A549 (cell line): ENCODE measurements around the gene CTBP1. TPM values are rescaled to one million over a fixed set of nuclear protein-coding genes. Genes with fewer than 3 reads are reported as not detected.

ENCODE experiments used
- ATAC-seq, 2 experiments: fragments of 200-7000 bp in 1 of 2; fragments of >200 bp in 1 of 2; cut with Nextera tagmentation in 1 of 2; cut with Tn5 transposase in 1 of 2; 3 replicates each; pipeline versions ENCODE4 v1.8.0 to v1.9.1; 2018 to 2020; ENCODE audit warnings: mild to moderate bottlenecking in 1 of 2, moderate library complexity in 1 of 2
- CTCF ChIA-PET: fragments of 300-600 bp; sonication (Branson Sonifier 250); formaldehyde crosslinking; extraction: SDS; loops from one replicate; lab custom pipeline; 2021; ENCODE audit warnings: antibody characterized with exemption, inconsistent platforms; lab: Yijun Ruan, JAX
- POLR2A ChIA-PET: fragments of 350-600 bp; formaldehyde crosslinking; extraction: SDS; loops from one replicate; lab custom pipeline; 2021; ENCODE audit warnings: antibody characterized with exemption, inconsistent platforms; lab: Yijun Ruan, JAX
- DNase-seq, 2 experiments: peaks; one replicate each; pipeline versions ENCODE4 v3.0.0 to v3.0.0-alpha.2; 2011 to 2016; ENCODE audit warnings: low read depth in 1 of 2, low spot score in 1 of 2
- FAIRE-seq: peaks from 2 replicates; lab custom pipeline; 2011; peaks lifted over from hg19 to GRCh38; lab: Jason Lieb, UNC
- H3K27ac ChIP-seq, 2 experiments: fragments of >200 bp; sonication (Bioruptor Twin); formaldehyde crosslinking; 3 replicates each; pipeline ENCODE4 v1.5.1; 2016 to 2017
- H3K4me1 ChIP-seq: fragments of >200 bp; sonication (Bioruptor Twin); formaldehyde crosslinking; 3 replicates; pipeline ENCODE4 v1.6.1; 2016
- H3K4me2 ChIP-seq: fragments of >200 bp; sonication (Bioruptor Twin); formaldehyde crosslinking; 3 replicates; pipeline ENCODE4 v1.6.1; 2016
- H3K4me3 ChIP-seq: fragments of >200 bp; sonication (Bioruptor Twin); formaldehyde crosslinking; 3 replicates; pipeline ENCODE4 v1.5.1; 2016
- H3K9me3 ChIP-seq: fragments of >200 bp; sonication (Bioruptor Twin); formaldehyde crosslinking; 3 replicates; pipeline ENCODE4 v1.6.1; 2016
- ATOH8 ChIP-seq: fragments of 250-450 bp; sonication (Bioruptor Pico); IDR thresholded peaks from 2 replicates; pipeline ENCODE4 v1.5.0; 2020; ENCODE audit warnings: low read depth, mild to moderate bottlenecking, moderate library complexity
- BCL3 ChIP-seq: fragments of >200 bp; sonication (Bioruptor Twin); formaldehyde crosslinking; IDR thresholded peaks from 3 replicates; pipeline ENCODE4 v1.6.1; 2016
- CTCF ChIP-seq: fragments of >200 bp; sonication (Bioruptor Twin); formaldehyde crosslinking; IDR thresholded peaks from 3 replicates; pipeline ENCODE4 v1.5.1; 2016
- EHF ChIP-seq: fragments of 250-450 bp; sonication (Bioruptor Pico); IDR thresholded peaks from 2 replicates; pipeline ENCODE4 v1.5.0; 2020; ENCODE audit warnings: mild to moderate bottlenecking
- EHMT2 ChIP-seq: fragments of 200-600 bp; sonication (generic); IDR thresholded peaks from 2 replicates; pipeline ENCODE4 v1.6.1; 2016; ENCODE audit warnings: antibody characterized with exemption, low read depth, mild to moderate bottlenecking, moderate library complexity
- FOSB ChIP-seq: fragments of 250-450 bp; sonication (Bioruptor Pico); IDR thresholded peaks from 2 replicates; pipeline ENCODE4 v1.5.0; 2020; ENCODE audit warnings: mild to moderate bottlenecking, moderate library complexity
- FOSL2 ChIP-seq, 2 experiments: fragments of 450-650 bp in 1 of 2; fragments of >200 bp in 1 of 2; sonication (Bioruptor Twin) in 1 of 2; formaldehyde crosslinking; IDR thresholded peaks; 2 replicates each; pipeline versions ENCODE4 v1.5.0 to v1.6.1; 2016 to 2020; ENCODE audit warnings: mild to moderate bottlenecking in 1 of 2, moderate library complexity in 1 of 2
- FOXS1 ChIP-seq: fragments of 250-450 bp; sonication (Bioruptor Pico); IDR thresholded peaks from 2 replicates; pipeline ENCODE4 v1.5.0; 2020; ENCODE audit warnings: mild to moderate bottlenecking, moderate library complexity
- HDAC2 ChIP-seq: fragments of 200-600 bp; sonication (generic); IDR thresholded peaks from 2 replicates; pipeline ENCODE4 v1.6.1; 2016
- HES2 ChIP-seq: fragments of >200 bp; sonication (Bioruptor Twin); formaldehyde crosslinking; IDR thresholded peaks from 2 replicates; pipeline ENCODE4 v1.6.1; 2016
- HOXA7 ChIP-seq: fragments of 250-450 bp; sonication (Bioruptor Pico); IDR thresholded peaks from 2 replicates; pipeline ENCODE4 v1.5.0; 2020; ENCODE audit warnings: mild to moderate bottlenecking, moderate library complexity
- KDM5A ChIP-seq: fragments of 200-600 bp; sonication (generic); IDR thresholded peaks from 2 replicates; pipeline ENCODE4 v1.6.1; 2016; ENCODE audit warnings: antibody characterized with exemption, mild to moderate bottlenecking
- MAFK ChIP-seq: fragments of 450-650 bp; IDR thresholded peaks from 2 replicates; pipeline ENCODE4 v1.6.1; 2014; ENCODE audit not compliant: partially characterized antibody
- MYC ChIP-seq: IDR thresholded peaks from 2 replicates; pipeline ENCODE4 v1.6.1; 2012; ENCODE audit warnings: mild to moderate bottlenecking, inconsistent platforms, low read length, improper control_type of control experiment, borderline replicate concordance
- POLR2AphosphoS2 ChIP-seq: conservative IDR thresholded peaks from 2 replicates; pipeline ENCODE4 v1.6.1; 2012; ENCODE audit warnings: low read length, improper control_type of control experiment, inconsistent platforms
- RCOR1 ChIP-seq: fragments of 150-350 bp; IDR thresholded peaks from 2 replicates; pipeline ENCODE4 v1.6.1; 2014; ENCODE audit warnings: antibody characterized with exemption, low read length, low read depth
- SMC3 ChIP-seq: fragments of >200 bp; sonication (Bioruptor Twin); formaldehyde crosslinking; IDR thresholded peaks from 3 replicates; pipeline ENCODE4 v1.6.1; 2018; ENCODE audit warnings: inconsistent platforms
- TFCP2L1 ChIP-seq: fragments of 250-450 bp; sonication (Bioruptor Pico); IDR thresholded peaks from 2 replicates; pipeline ENCODE4 v1.5.0; 2021; ENCODE audit warnings: mild to moderate bottlenecking
- USF2 ChIP-seq: fragments of 450-650 bp; IDR thresholded peaks from 2 replicates; pipeline ENCODE4 v1.6.1; 2014; ENCODE audit warnings: antibody characterized with exemption
- ZFP36 ChIP-seq: fragments of 450-650 bp; IDR thresholded peaks from 2 replicates; pipeline ENCODE4 v1.6.1; 2014; ENCODE audit warnings: borderline replicate concordance; ENCODE audit not compliant: partially characterized antibody
- WGBS: methylation state at CpG from one replicate; pipeline ENCODE4 v1.1.6; 2017; ENCODE audit errors: missing lambda C conversion rate; 5-methylcytosine and 5-hydroxymethylcytosine counted together
- polyA plus RNA-seq, 4 experiments: library from polyadenylated mRNA; depleted of rRNA in 3 of 4; stranded (reverse); fragments of >200 nt; fragmentation: RNase III in 1 of 4; extraction: RNeasy Plus Mini Kit Qiagen cat#74134 plus additional on column Dnase treatment in 1 of 4; gene quantifications; 2 replicates in 3 of 4; 3 replicates in 1 of 4; pipeline ENCODE4 v1.2.3, GENCODE V29; 2011 to 2017

Gene CTBP1
- polyA plus RNA-seq, 2 of the 4 experiments (the other 2 are of a cell fraction): 43.1 to 93.1 TPM

GRCh38 chr4:1187182-1187581, 61.7 kb downstream of the CTBP1 start:
- 20% methylated on average over 1 of the region's 1 CpG for WGBS
- peaks cover 3% of the 10 kb centered on the region; the same call in 1 of the 3 replicates for H3K9me3 ChIP-seq
- no peak for ATAC-seq
- H3K4me1 ChIP-seq: peaks cover 7% of the 10 kb centered on the region
- FAIRE-seq: no peak
- no peak for TF ChIP-seq BCL3
- TF ChIP-seq TFCP2L1 (CRISPR knock-in tag): no peak
- no peak for TF ChIP-seq FOSL2 (IDR thresholded peaks at IDR 0.05)
- TF ChIP-seq FOSL2 (CRISPR knock-in tag; IDR thresholded peaks at IDR 0.05): no peak
- TF ChIP-seq KDM5A: no peak
- TF ChIP-seq HOXA7 (CRISPR knock-in tag): no peak
- no peak for TF ChIP-seq CTCF
- TF ChIP-seq MYC: no peak
- TF ChIP-seq MAFK: no peak
- no peak for TF ChIP-seq EHF
- TF ChIP-seq FOXS1 (CRISPR knock-in tag): no peak
- no peak overlapping the region for H3K4me3 ChIP-seq
- H3K4me2 ChIP-seq: no peak overlapping the region
- no peak for DNase-seq
- ChIA-PET CTCF (interaction anchor here (0.6 kb wide), 1 partner anchor 19 kb away, joined by 4 read pairs; no protein-coding TSS in a partner anchor), POLR2A (no interaction called here)
- no peak overlapping the region for H3K27ac ChIP-seq

GRCh38 chr4:1183985-1184773, 64.8 kb downstream of the CTBP1 start:
- ATAC-seq: no peak
- Histone ChIP-seq H3K27ac (no peak overlapping the region), H3K4me1 (no peaks in the 10 kb centered on the region), H3K4me2 (no peak overlapping the region), H3K9me3 (peaks cover 24% of the 10 kb centered on the region; the same call in 2 of the 3 replicates), H3K4me3 (no peak overlapping the region)
- ChIA-PET CTCF (no interaction called here), POLR2A (no interaction called here)
- no peak for FAIRE-seq
- 35% methylated on average over 6 of the region's 6 CpGs for WGBS
- TF ChIP-seq POLR2AphosphoS2: no peak
- no peak for TF ChIP-seq SMC3
- no peak for TF ChIP-seq ZFP36
- no peak for TF ChIP-seq ATOH8
- no peak for TF ChIP-seq EHMT2
- no peak for TF ChIP-seq HDAC2
- no peak for TF ChIP-seq FOSB (CRISPR knock-in tag)
- TF ChIP-seq EHF: no peak
- no peak for TF ChIP-seq USF2
- TF ChIP-seq RCOR1: no peak
- TF ChIP-seq HES2: no peak
- no peak for DNase-seq
